Liver (tissue), 3 donors: ENCODE measurements around the gene BGN.

Experiments
- ATF3 ChIP-seq: IDR thresholded peaks from 2 replicates; pipeline ENCODE4 v1.6.1; 2016; ENCODE audit warnings: antibody characterized with exemption
- CTCF ChIP-seq: fragments of 150-350 bp; IDR thresholded peaks from 2 replicates; pipeline ENCODE4 v1.5.1; 2017; ENCODE audit warnings: improper control_type of control experiment, low read depth, low read length; ENCODE audit not compliant: missing input control
- FOXA2 ChIP-seq: IDR thresholded peaks from 2 replicates; pipeline ENCODE4 v1.6.1; 2016; ENCODE audit warnings: antibody characterized with exemption
- GABPA ChIP-seq, 2 donors: IDR thresholded peaks in 1 of 2; conservative IDR thresholded peaks in 1 of 2; 2 replicates each; pipeline ENCODE4 v1.6.1; 2016; ENCODE audit warnings: antibody characterized with exemption in 2 of 2, mild to moderate bottlenecking in 1 of 2, moderate library complexity in 1 of 2
- MAX ChIP-seq: IDR thresholded peaks from 2 replicates; pipeline ENCODE4 v1.6.1; 2016; ENCODE audit warnings: antibody characterized with exemption
- NR2F2 ChIP-seq: IDR thresholded peaks from 2 replicates; pipeline ENCODE4 v1.6.1; 2016; ENCODE audit warnings: antibody characterized with exemption
- RAD21 ChIP-seq, 2 donors: IDR thresholded peaks; 2 replicates each; pipeline ENCODE4 v1.6.1; 2016; ENCODE audit warnings: antibody characterized with exemption in 2 of 2, mild to moderate bottlenecking in 2 of 2
- REST ChIP-seq: IDR thresholded peaks from 2 replicates; pipeline ENCODE4 v1.6.1; 2016; ENCODE audit warnings: antibody characterized with exemption, mild to moderate bottlenecking
- RXRA ChIP-seq, 2 donors: IDR thresholded peaks; 2 replicates each; pipeline ENCODE4 v1.6.1; 2017 to 2018; ENCODE audit warnings: antibody characterized with exemption in 2 of 2, mild to moderate bottlenecking in 1 of 2
- SP1 ChIP-seq: IDR thresholded peaks from 2 replicates; pipeline ENCODE4 v1.6.1; 2018; ENCODE audit warnings: antibody characterized with exemption, mild to moderate bottlenecking
- TAF1 ChIP-seq: conservative IDR thresholded peaks from 2 replicates; pipeline ENCODE4 v1.6.1; 2016; ENCODE audit warnings: antibody characterized with exemption, mild to moderate bottlenecking
- YY1 ChIP-seq: IDR thresholded peaks from 2 replicates; pipeline ENCODE4 v1.6.1; 2016; ENCODE audit warnings: antibody characterized with exemption, mild to moderate bottlenecking
- ZBTB33 ChIP-seq: IDR thresholded peaks from 2 replicates; pipeline ENCODE4 v1.6.1; 2016; ENCODE audit warnings: antibody characterized with exemption
- donor health status: healthy.
- donor health status: healthy.

GRCh38 chrX:153445856-153446635 is 48.7 kb upstream of the BGN start, which contains the start of gene TREX2:
- TF ChIP-seq TAF1 (no peak), SP1 (no peak), REST (no peak), CTCF (no peak), FOXA2 (no peak), ATF3 (no peak), RXRA (IDR thresholded peaks at IDR 0.05) (no peak), GABPA (IDR thresholded peaks at IDR 0.05 in 1 of 2, conservative IDR thresholded peaks at IDR 0.05 in 1 of 2) (no peak), MAX (no peak), ZBTB33 (no peak), NR2F2 (no peak), YY1 (no peak), RAD21 (IDR thresholded peaks at IDR 0.05) (no peak)
